ENCODE results near the gene EXOSC7. TPM values are rescaled to one million over a fixed set of nuclear protein-coding genes. Genes with fewer than 3 reads are reported as not detected.
A peak's percentile ranks its signal among the peaks of the same experiment; 100 is the strongest.

EXOSC7 gene
- total and polyA plus RNA-seq, 2 donors (not counting 3 experiments of a cell fraction or from before 2014, with no cell fraction given), result 44.5 to 53.8 TPM

- BruUV-seq (replicated peaks), result no TSS peak
These were observed 67.8 kb downstream of the EXOSC7 start for GRCh38 chr3:45043728-45044299.

More at GRCh38 chr3:45043728-45044299, 67.8 kb downstream of the EXOSC7 start:
- Histone ChIP-seq H3K9me3 (replicated peaks; ENCODE audit: control insufficient read depth, insufficient read depth, low read length) (no peaks in the 10 kb centered on the region), H3K9ac (replicated peaks; ENCODE audit: extremely low read depth, insufficient read depth, low read length) (no peak overlapping the region), H3K4me2 (ENCODE audit: insufficient read depth, low read length) (no peak overlapping the region), H4K20me1 (replicated peaks; ENCODE audit: control insufficient read depth, extremely low read depth, insufficient read depth, low read length) (no peaks in the 10 kb centered on the region), H3K79me2 (ENCODE audit: control insufficient read depth, insufficient read depth, low read length) (no peaks in the 10 kb centered on the region), H3K36me3 (ENCODE audit: control insufficient read depth in 2 of 2, extremely low read depth in 1 of 2, insufficient read depth in 2 of 2, low read length in 2 of 2) (no peaks in the 10 kb centered on the region), H2AFZ (ENCODE audit: low read depth, low read length) (peak overlapping the region; percentile 23), H3K27ac (ENCODE audit: insufficient read depth, low read depth, low read length) (no peak overlapping the region), H3K27me3 (ENCODE audit: control insufficient read depth in 2 of 2, insufficient read depth in 2 of 2, low read length in 2 of 2) (peaks cover 7 to 13% of the 10 kb centered on the region in 2 experiments), H3K4me3 (replicated peaks in 1 of 3; ENCODE audit: insufficient read depth in 1 of 3, low read depth in 1 of 3, low read length in 3 of 3) (no peak overlapping the region), H3K9me1 (replicated peaks; ENCODE audit: control insufficient read depth, extremely low read depth, insufficient read depth, low read length) (no peaks in the 10 kb centered on the region), H3K4me1 (ENCODE audit: control insufficient read depth, extremely low read depth, insufficient read depth, low read length) (no peaks in the 10 kb centered on the region)
- DNase-seq (ENCODE audit: low read depth, low spot score) (no peak), FAIRE-seq (peak; percentile 91)
- ChIA-PET CTCF (interaction anchor here (0.7 to 11.6 kb wide), 6 partner anchors 11 to 515 kb away, joined by 3 to 467 read pairs (median 23); no protein-coding TSS in a partner anchor), POLR2A (no interaction called here)
- dilution Hi-C loops (cut with MboI; ENCODE audit: extremely low pct_ligation_motif_present, low sequenced_read_pairs), result loop anchor here (25.0 kb wide), 1 partner anchor 468 kb away; no protein-coding TSS in a partner anchor
- TF ChIP-seq FOS (IDR thresholded peaks at IDR 0.05; ENCODE audit: borderline replicate concordance, insufficient read depth, low read length), result peak; percentile 81
- TF ChIP-seq MYC (IDR thresholded peaks at IDR 0.05; ENCODE audit: low read depth, low read length), result no peak
- no peak for TF ChIP-seq POLR2A (IDR thresholded peaks at IDR 0.05; ENCODE audit: low read depth, low read length)
- TF ChIP-seq EZH2 (IDR thresholded peaks at IDR 0.05; ENCODE audit: borderline replicate concordance, low read depth, low read length, severe bottlenecking), result no peak
- TF ChIP-seq JUN (IDR thresholded peaks at IDR 0.05; ENCODE audit: borderline replicate concordance, insufficient read depth, insufficient read length, low read depth), result peak; percentile 49
- TF ChIP-seq GATA2 (IDR thresholded peaks at IDR 0.05; ENCODE audit: insufficient read depth, insufficient read length, low read depth, low read length), result no peak
- no peak for TF ChIP-seq MAX (IDR thresholded peaks at IDR 0.05; ENCODE audit: insufficient read depth, insufficient read length)
- TF ChIP-seq CTCF (IDR thresholded peaks at IDR 0.05; ENCODE audit: extremely low read depth in 1 of 2, insufficient read depth in 1 of 2, low read depth in 1 of 2, low read length in 2 of 2), result no peak
- no peak for TF ChIP-seq POLR2AphosphoS5 (IDR thresholded peaks at IDR 0.05; ENCODE audit: insufficient read depth, low read depth, low read length)
- intact Hi-C loops (cut with micrococcal nuclease), result loop anchor here (5.0 kb wide), 1 partner anchor 298 kb away; no protein-coding TSS in a partner anchor

All from endothelial cell of umbilical vein (primary cell).